CD4-positive, alpha-beta T cell (primary cell): ENCODE measurements around the gene DIAPH2. TPM values are rescaled to one million over a fixed set of nuclear protein-coding genes. Genes with fewer than 3 reads are reported as not detected.
"Not testable (repeated sequence)": the region's sequence is repeated elsewhere in the genome, so short reads cannot be mapped to it uniquely, and the experiment has no call there.

ENCODE experiments used
- ATAC-seq: fragments of 200-7000 bp; cut with Tn5 transposase; one replicate; pipeline ENCODE4 v1.10.0; 2022; ENCODE audit warnings: mild to moderate bottlenecking; ENCODE audit not compliant: poor library complexity
- CTCF ChIA-PET: fragments of 350-600 bp; sonication (Branson Sonifier 250); formaldehyde crosslinking; loops from one replicate; lab custom pipeline; 2021; ENCODE audit warnings: antibody characterized with exemption, inconsistent platforms; lab: Charles Lee
- POLR2A ChIA-PET: fragments of 350-600 bp; sonication (Branson Sonifier 250); formaldehyde crosslinking; loops from one replicate; lab custom pipeline; 2021; ENCODE audit warnings: antibody characterized with exemption, inconsistent platforms; lab: Charles Lee
- DNase-seq, 14 experiments: peaks; one replicate each; pipeline ENCODE4 v3.0.0-alpha.2; 2013 to 2020; ENCODE audit warnings: mixed read lengths in 2 of 14
- H3K27ac ChIP-seq, 2 donors: one replicate each; pipeline versions ENCODE4 v1.5.1 to v1.7.0; 2013; ENCODE audit warnings: low read length in 2 of 2, low read depth in 1 of 2, mild to moderate bottlenecking in 1 of 2
- H3K27me3 ChIP-seq, 2 experiments: 1 replicate in 1 of 2; 2 replicates in 1 of 2; pipeline versions ENCODE4 v1.6.1 to v1.7.0; 2013; ENCODE audit warnings: low read length in 2 of 2, control low read depth in 1 of 2, mild to moderate bottlenecking in 1 of 2, moderate library complexity in 1 of 2; ENCODE audit not compliant: insufficient read depth in 2 of 2, control insufficient read depth in 1 of 2
- H3K36me3 ChIP-seq: one replicate; pipeline ENCODE4 v1.6.1; 2013; ENCODE audit warnings: low read length, control low read depth; ENCODE audit not compliant: insufficient read depth
- H3K4me1 ChIP-seq: one replicate; pipeline ENCODE4 v1.6.1; 2013; ENCODE audit warnings: low read length, control low read depth; ENCODE audit not compliant: insufficient read depth
- H3K4me3 ChIP-seq: one replicate; pipeline ENCODE4 v1.5.1; 2013; ENCODE audit warnings: mild to moderate bottlenecking, low read length, moderate library complexity
- H3K9me3 ChIP-seq, 2 experiments: 1 replicate in 1 of 2; 2 replicates in 1 of 2; pipeline versions ENCODE4 v1.6.1 to v1.7.0; 2013; ENCODE audit warnings: low read length in 2 of 2, mild to moderate bottlenecking in 2 of 2, control low read depth in 1 of 2, moderate library complexity in 1 of 2; ENCODE audit not compliant: control insufficient read depth in 1 of 2, insufficient read depth in 1 of 2
- H3K27ac Mint-ChIP-seq: one replicate; pipeline ENCODE4 v1.8.0; 2020; ENCODE audit warnings: mixed read lengths
- H3K27me3 Mint-ChIP-seq: one replicate; pipeline ENCODE4 v1.8.0; 2021; ENCODE audit warnings: mixed read lengths
- H3K36me3 Mint-ChIP-seq: one replicate; pipeline ENCODE4 v1.8.0; 2021; ENCODE audit warnings: low read depth, mixed read lengths
- H3K4me1 Mint-ChIP-seq: one replicate; pipeline ENCODE4 v1.8.0; 2021; ENCODE audit warnings: low read depth, mixed read lengths
- H3K4me3 Mint-ChIP-seq: one replicate; pipeline ENCODE4 v1.8.0; 2020; ENCODE audit warnings: mild to moderate bottlenecking, mixed read lengths
- H3K9me3 Mint-ChIP-seq: one replicate; pipeline ENCODE4 v1.8.0; 2020; ENCODE audit warnings: mixed read lengths
- CTCF ChIP-seq: fragments of 200-600 bp; IDR thresholded peaks from one replicate; pipeline ENCODE4 v1.8.0; 2022; ENCODE audit warnings: antibody characterized with exemption, mild to moderate bottlenecking
- intact Hi-C, 2 experiments: fragments of 100-400 bp; cut with DNase I in 1 of 2; cut with micrococcal nuclease in 1 of 2; formaldehyde crosslinking; loops; one replicate each; pipeline versions ENCODE4 v1.15.1 to v1.9.0; 2023 to 2025; cut with DNase I, micrococcal nuclease
- total RNA-seq, 174 experiments: library from RNA in 2 of 174; stranded (reverse) in 2 of 174; gene quantifications; one replicate each; pipeline ENCODE4 v1.2.3 and lab custom pipeline; 2021 to 2026

Gene DIAPH2
- total RNA-seq, 2 experiments from 2014 or later: 11.4 to 11.7 TPM

- Histone ChIP-seq H3K36me3 (no peaks in the 10 kb centered on the region), H3K9me3 (no peaks in the 10 kb centered on the region), H3K27me3 (no peaks in the 10 kb centered on the region), H3K4me3 (no peak overlapping the region), H3K4me1 (peaks cover 2% of the 10 kb centered on the region), H3K27ac (no peak overlapping the region)
- Mint-ChIP-seq H3K4me1 (peaks cover 16% of the 10 kb centered on the region), H3K4me3 (no peak overlapping the region), H3K27me3 (no peaks in the 10 kb centered on the region), H3K9me3 (no peaks in the 10 kb centered on the region), H3K27ac (no peak overlapping the region), H3K36me3 (no peaks in the 10 kb centered on the region)
- no peak for TF ChIP-seq CTCF
- intact Hi-C loops: no loop called here
- ChIA-PET CTCF (no interaction called here), POLR2A (no interaction called here)
- no peak for ATAC-seq
- no peak for DNase-seq
These were observed 718.3 kb downstream of the DIAPH2 start for GRCh38 chrX:97402903-97403302.

GRCh38 chrX:97405031-97405660 is 720.5 kb downstream of the DIAPH2 start:
- Histone ChIP-seq H3K9me3 (peaks cover 0 to 7% of the 10 kb centered on the region in 2 experiments), H3K4me1 (peaks cover 2% of the 10 kb centered on the region), H3K4me3 (no peak overlapping the region), H3K27me3 (no peaks in the 10 kb centered on the region), H3K27ac (no peak overlapping the region), H3K36me3 (no peaks in the 10 kb centered on the region)
- DNase-seq (no peak), ATAC-seq (no peak)
- no peaks in the 10 kb centered on the region for H3K4me1 Mint-ChIP-seq
- no peaks in the 10 kb centered on the region for H3K9me3 Mint-ChIP-seq
- ChIA-PET CTCF (no interaction called here), POLR2A (no interaction called here)
- H3K27ac Mint-ChIP-seq: no peak overlapping the region
- no peak for TF ChIP-seq CTCF
- H3K27me3 Mint-ChIP-seq: no peaks in the 10 kb centered on the region
- no peak overlapping the region for H3K4me3 Mint-ChIP-seq
- intact Hi-C loops: no loop called here
- peaks cover 6% of the 10 kb centered on the region for H3K36me3 Mint-ChIP-seq

- H3K27me3 Mint-ChIP-seq, H3K36me3 ChIP-seq, H3K4me1 ChIP-seq, ATAC-seq, H3K27ac Mint-ChIP-seq, H3K9me3 ChIP-seq, H3K4me3 ChIP-seq, POLR2A ChIA-PET, CTCF ChIA-PET, H3K36me3 Mint-ChIP-seq, DNase-seq, H3K27ac ChIP-seq, H3K4me3 Mint-ChIP-seq, intact Hi-C loops, H3K4me1 Mint-ChIP-seq, H3K27me3 ChIP-seq, H3K9me3 Mint-ChIP-seq: not testable (repeated sequence)
These were observed 725.2 kb downstream of the DIAPH2 start for GRCh38 chrX:97409632-97410415.
